Stimulated activated CD8-positive, alpha-beta memory T cell treated with anti-CD3 and anti-CD28 coated beads, Interleukin-7, amount 100 ng/mL, for 4 hours (primary cell): Measurements from ENCODE around the gene SORCS2.

Experiments
- DNase-seq, 2 donors: peaks; one replicate each; pipeline ENCODE4 v3.0.0-alpha.2; 2020; ENCODE audit warnings: low read depth in 2 of 2

SORCS2 gene

GRCh38 chr4:7427831-7428260 lies 235.5 kb downstream of the SORCS2 start:
- no peak for DNase-seq

- DNase-seq, result no peak
Measured at GRCh38 chr4:7428261-7429068, 236.1 kb downstream of the SORCS2 start.

- DNase-seq, result no peak
Measured at GRCh38 chr4:7429069-7429416, 236.7 kb downstream of the SORCS2 start.

- no peak for DNase-seq
Measured at GRCh38 chr4:7429601-7430078, 237.3 kb downstream of the SORCS2 start.

- DNase-seq, result no peak
Measured at GRCh38 chr4:7430368-7430964, 238.1 kb downstream of the SORCS2 start.

DNA sequence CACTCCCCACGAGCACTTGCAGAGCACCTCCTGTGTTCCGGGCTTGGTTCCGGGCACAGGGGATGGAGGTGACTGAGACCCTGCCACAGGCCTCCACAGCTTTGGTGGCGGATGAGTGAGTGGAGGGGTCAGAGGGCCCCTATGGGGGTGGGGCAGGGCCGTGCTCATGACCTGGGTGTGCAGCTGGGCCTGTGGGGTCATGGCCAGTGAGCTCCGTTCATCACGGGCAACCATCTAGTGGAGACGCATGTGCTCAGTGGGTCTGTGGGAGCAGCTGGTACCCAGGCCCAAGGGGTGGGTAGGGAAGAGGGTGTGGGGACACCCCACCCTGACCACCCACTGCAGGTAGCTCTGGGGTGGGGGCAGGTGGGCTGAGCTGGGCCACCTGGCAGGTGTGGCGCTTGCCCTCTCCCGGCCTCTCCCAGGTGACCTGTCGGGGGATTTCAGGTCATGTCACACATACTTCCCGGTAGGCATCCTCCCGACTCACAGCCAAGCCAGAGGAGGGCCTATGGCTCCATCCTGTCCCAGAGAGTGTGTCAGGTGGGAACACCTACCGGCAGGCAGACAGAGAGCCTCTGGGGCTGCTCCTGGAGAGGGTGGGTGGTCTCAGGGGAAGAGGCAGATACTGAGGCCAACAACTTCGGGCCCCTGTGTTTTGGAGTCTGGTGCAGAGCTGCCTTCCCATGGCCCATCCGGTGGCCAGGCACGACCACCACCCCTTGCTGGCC lies 238.8 kb downstream of the SORCS2 start:
- no peak for DNase-seq

DNA sequence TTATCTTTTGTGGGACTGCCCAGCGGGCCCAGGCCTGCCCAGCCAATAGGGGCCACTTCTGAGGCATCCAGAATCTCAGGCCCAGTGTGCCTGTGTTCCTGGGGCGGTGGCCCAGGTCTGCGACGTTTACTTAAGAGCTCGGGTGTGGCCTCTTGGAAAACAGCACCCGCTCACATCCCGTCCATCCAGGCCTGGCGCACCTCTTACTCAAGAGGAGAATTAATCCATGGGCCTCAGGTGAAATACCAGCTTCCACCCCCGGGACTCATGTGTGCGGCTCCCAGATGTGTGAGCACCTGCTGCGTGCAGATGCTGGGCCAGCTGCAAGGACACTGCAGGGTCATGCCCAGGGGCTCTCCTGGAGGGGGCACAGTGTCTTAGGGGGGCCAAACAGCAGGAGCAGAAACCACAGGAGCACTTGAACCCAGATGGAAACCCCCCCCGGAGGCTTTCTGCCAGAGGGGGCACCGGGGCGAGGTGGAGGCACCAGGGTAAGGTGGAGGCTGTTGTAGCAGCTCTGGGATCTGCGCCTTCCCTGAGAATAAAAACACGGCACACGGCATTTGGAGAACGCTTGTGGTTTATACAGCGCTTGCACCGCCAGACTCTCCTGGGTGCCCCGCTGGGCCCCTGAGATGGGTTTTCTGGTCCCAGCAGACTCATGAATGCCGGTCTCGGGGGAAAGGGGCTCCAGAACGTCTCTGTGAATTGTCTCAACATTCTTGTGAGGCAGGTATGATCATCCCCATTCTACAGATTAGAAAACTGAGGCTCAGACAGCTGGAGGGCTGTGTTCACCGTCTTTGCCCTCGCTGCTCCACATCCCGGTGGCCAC lies 239.6 kb downstream of the SORCS2 start:
- DNase-seq, result no peak

GRCh38 chr4:7432531-7433375 lies 240.4 kb downstream of the SORCS2 start:
- no peak for DNase-seq

GRCh38 chr4:7433376-7434140 lies 241.2 kb downstream of the SORCS2 start:
- DNase-seq, result no peak

GRCh38 chr4:7434141-7434765 lies 241.9 kb downstream of the SORCS2 start:
- DNase-seq, result no peak

- no peak for DNase-seq
Measured at GRCh38 chr4:7434766-7435150, 242.4 kb downstream of the SORCS2 start, which contains the start of gene PSAPL1. Gene PSAPL1 (minus strand): TSS chr4:7434930. CDS start chr4:7434879, 51 bp downstream.

DNA sequence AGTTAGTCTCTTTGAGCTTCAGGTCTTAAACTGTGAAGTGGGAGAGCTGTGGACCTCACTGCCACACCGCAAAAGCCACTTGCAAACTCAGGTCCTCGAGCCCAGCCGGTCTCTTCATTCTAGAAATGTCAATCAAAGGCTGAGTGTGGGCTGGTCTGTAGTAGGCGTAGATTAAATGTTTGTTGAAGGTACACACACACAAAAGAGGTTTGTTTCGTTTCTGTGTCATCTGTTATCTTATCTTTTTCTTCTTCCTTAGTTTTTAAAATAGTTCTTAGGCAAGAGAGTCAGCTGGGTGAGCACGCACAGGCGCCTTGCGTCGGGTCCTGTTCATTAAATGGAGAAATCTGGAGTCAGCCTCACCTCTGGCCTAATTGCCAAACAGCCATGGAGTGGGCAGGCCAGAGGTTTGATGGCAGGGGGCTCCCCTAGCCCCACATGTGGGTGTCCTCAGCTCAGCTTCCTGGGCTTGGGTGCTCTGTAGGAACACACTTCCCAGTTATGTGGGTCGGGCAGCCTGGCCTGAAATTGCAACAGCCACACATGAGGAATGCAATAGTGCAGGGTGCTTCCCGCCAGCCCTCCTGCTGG lies 243.2 kb downstream of the SORCS2 start:
- peak in 1 of 2 donors; percentile 4 for DNase-seq

GRCh38 chr4:7436256-7436655 lies 243.9 kb downstream of the SORCS2 start:
- DNase-seq, result no peak

DNA sequence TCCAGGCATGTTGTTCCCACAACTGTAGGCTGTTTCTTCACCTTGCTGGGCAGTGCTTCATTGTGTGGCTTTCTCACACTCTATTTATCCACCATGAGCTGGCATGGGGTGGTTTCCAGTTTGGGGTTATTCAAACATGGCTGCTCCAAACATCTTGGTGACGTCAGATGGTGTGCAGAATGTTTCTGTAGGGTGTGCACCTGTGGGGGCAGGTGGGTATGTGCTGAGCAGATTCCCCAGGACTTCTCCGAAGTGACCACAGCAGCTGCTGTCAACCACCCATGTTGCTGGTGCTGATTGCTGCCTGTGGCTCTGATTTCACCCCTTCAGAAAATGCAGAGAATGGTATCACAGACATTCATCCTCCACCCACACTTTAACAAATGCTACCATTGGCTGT lies 247.4 kb downstream of the SORCS2 start:
- DNase-seq, result no peak

DNA sequence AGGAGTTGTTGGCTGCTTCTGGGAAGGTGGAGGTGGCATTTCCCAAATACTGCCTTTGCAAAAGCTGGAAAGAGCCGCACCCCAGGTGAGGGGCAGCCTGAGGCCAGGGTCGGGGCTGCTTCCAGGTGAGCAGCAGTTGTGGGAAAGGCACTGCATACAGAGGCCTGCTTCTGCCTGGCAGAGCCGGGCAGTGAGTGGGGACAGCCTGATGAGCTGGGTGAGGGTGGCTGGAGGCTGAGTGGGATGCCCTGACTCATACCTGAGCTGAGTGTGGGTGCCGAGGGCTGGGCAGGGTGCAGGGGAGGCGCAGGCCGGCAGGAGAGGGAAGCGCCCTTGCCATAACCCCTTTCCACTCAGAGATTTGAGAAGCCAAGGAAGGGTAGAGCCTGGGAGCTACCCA lies 248.9 kb downstream of the SORCS2 start:
- no peak for DNase-seq

DNA sequence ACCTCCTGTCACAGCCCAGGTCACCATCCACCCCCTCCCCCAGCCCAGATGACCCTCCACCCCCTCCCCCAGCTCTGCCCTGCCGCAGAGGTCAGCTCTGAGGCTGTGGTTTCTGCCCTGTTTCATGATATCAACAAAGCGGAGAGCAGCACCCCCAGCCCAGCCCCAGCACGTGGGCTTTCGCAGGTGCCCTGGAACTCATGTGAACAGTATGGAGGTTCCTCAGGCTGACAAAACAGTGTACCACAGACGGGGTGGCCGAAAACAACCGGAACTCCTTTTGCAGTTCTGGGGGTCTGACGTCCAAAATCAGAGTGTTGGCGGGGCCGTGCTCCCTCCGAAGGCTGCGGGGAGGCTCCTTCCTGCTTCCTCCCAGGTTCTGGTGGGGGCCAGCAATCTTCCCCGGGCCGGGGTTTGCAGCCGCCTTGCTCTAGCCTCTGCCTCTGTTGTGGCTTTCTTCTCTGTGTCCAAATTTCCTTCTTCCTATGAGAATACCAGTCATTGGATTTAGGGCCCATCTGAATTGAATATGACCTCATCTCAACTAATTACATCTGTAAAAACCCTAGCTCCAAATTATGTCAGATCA lies 250.3 kb downstream of the SORCS2 start:
- no peak for DNase-seq

DNA sequence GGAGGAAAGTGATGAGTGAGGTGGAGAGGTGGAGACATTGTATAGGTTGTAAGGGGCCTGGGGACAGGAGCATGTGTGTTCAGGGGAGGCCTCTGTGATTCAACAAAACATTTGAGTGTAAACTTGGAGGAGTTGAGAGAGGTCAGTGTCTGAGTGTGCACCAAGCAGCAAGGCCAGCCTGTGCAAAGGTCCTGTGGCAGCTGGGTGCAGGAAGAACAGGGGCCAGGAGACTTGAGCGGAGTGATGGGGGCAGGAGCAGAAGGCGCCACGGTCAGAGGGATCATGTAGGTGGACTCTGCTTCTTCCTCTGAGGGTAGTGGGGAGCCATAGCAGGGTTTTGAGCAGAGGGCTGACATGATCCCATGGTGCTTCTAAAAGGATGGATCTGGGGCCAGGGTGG lies 252.0 kb downstream of the SORCS2 start:
- DNase-seq, result no peak

GRCh38 chr4:7444731-7445130 lies 252.4 kb downstream of the SORCS2 start:
- DNase-seq, result no peak

DNA sequence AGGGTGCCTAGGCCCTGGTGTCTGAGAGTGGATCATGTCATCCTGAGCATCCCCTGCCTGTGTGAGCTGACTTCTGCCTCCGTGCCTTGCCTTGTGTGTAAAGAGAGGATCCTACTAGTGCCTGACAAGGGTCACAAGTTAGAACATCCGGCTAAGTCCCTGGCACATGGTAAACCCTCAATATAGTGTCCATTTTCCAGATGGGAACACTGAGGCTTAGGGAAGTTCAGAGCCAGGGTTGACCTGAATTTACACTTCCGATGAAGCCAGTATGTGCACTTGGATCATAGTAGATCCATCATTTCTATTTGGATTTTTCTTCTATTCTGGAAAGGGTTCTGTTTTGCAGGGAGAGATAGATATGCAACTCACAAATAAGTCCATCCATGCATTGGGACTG lies 254.9 kb downstream of the SORCS2 start:
- DNase-seq, result no peak
